Activated CD8-positive, alpha-beta memory T cell treated with anti-CD3 and anti-CD28 coated beads, Interleukin-2, amount 50 U/mL, for 4 hours (primary cell): ENCODE results near the gene CELF2.

Source experiments
- DNase-seq: peaks from one replicate; pipeline ENCODE4 v3.0.0-alpha.2; 2020

CELF2 gene

DNA sequence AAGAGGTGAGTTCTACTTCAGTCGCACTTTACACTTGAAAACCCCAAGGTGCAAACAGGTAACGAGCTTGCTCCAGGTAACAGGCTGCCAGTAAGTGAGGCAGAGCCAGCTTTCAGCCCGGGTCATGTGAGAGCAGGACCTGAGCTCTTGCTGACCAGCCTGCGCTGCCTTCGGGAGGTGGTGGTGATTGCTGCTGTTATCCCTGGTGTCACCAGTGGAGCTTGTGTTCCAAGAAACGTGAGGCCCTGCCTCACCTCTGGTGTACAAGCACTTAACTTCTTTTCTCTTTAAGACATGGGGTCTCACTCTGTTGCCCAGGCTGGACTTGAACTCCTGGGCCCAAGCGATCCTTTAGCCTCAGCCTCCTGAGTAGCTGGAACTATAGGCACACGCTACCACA, 265.0 kb downstream of the CELF2 start:
- DNase-seq: no peak

- no peak for DNase-seq
Measured at GRCh38 chr10:11284291-11285085, 266.8 kb downstream of the CELF2 start.

- no peak for DNase-seq
Measured at GRCh38 chr10:11285171-11285570, 267.5 kb downstream of the CELF2 start.

- DNase-seq: no peak
Measured at GRCh38 chr10:11286261-11286852, 268.7 kb downstream of the CELF2 start.

GRCh38 chr10:11288302-11288701, 270.6 kb downstream of the CELF2 start:
- no peak for DNase-seq

GRCh38 chr10:11290156-11290890, 272.7 kb downstream of the CELF2 start:
- DNase-seq: no peak

DNA sequence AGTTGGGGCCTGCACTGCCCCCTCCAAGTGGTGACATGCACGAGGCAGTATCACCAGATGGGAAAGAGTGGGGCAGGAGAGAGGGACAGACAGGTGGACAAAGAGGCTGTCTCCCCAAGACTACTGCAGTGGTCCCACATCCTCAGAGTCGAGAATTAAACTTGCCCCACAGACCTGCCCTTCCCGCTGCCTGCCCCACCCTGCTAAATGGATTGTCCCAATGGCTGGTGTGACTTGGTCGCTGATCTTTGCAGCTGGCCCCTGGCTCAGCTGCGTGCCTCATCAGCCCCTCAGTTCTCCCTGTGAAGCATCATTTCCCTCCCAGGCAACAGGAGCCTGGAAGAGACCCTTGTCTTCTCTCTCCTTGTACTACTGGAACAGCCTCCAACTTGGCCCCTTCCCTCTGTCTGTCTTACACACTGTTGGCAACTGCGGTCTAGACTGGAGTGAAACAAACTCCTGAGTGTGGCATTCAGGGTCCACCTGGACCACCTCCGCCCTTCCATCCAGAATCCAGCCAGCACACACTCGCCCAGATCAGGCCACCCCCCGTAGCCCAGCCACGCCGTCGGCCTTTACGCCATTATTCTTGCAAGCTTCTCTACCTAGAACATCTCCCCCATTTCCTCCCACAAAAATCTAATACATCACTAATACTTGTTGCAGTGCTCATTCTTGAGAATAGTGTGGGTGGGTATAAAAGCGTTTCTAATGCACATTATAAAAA, 275.1 kb downstream of the CELF2 start:
- no peak for DNase-seq

DNA sequence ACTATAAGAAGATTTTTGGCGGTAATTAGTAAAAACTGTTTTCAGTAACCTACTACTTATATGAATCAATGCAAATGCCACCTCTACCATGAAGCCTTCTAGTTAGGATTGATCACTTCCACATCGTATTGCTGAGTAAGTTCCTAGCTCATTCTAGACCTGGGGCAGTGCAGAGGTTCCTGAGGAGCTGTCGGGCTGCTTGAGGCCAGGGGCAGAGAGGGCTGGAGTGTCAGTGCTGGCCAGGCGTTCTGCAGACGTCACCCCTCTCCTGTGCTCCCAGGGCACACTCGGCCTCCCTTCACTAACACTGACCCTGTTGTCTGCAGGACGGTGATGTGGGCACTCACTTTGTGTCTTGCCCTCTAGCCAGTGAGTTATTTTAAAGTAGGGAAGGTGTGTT, 275.7 kb downstream of the CELF2 start:
- no peak for DNase-seq

DNA sequence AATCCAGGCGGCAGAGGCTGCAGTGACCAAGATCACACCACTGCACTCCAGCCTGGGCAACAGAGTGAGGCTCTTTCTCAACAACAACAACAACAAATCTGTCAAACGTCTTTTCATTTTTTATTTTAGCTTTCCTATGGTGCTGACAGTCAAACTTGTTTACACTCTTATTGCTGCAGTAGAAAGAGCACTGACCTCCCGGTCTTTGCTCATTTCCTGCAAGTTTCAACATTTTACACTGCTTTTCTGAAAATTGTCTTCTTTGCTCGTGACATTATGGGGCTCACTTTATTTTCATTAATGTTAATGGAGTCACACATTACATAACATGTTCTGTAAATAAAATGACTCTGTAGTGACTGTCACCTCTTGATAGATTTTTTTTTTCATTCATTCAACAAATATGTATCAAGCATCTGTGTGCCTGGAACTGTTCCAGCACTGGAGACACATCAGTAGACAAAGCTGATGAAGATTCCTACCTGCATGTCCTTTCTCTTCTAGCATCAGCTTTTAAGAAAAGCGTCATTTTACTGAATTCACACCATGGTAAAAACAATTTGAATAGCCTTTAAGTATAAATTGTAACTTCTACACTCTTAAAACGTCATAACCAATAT, 277.3 kb downstream of the CELF2 start:
- no peak for DNase-seq

DNA sequence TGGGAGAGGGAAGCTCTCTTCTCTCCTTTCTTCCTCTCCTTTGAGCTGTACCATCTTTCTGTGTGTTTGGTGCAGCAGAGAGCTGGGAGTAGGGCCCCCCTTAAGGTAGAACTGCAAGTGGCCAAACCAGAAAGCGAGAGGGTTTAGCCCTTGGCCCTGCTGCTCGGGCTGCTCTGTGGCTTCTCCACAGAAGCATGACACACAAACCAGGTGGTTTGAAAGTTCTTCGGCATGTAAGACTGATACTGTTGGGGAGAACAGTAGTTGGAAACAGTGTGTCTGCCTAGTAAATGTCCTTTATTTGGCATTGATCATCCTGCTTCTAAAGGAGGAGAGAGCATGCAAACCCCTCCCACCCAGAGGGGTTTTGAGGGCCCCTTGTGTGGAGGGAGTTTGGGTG, 277.8 kb downstream of the CELF2 start:
- DNase-seq: no peak

DNA sequence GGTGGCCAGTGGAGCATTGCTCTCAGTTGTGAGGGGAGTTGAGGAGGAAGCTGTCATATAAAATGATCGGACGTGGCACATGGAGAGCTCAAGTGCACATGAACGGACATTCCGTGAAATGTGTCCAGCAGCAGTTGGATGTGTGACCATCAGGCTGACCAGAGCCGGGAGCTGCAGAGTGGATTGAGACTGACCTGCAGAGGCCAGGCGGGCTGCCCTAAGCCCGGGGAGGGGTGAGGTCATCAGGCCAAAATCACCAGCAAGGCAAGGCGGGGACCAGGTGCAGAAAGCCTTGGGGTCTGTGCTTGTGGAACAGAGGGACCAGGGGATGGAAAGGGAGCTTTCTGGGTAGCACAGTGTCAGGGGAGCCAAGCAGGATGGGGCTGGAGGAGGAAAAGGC, 279.5 kb downstream of the CELF2 start:
- DNase-seq: no peak

- DNase-seq: no peak
Measured at GRCh38 chr10:11298116-11298515, 280.4 kb downstream of the CELF2 start.

DNA sequence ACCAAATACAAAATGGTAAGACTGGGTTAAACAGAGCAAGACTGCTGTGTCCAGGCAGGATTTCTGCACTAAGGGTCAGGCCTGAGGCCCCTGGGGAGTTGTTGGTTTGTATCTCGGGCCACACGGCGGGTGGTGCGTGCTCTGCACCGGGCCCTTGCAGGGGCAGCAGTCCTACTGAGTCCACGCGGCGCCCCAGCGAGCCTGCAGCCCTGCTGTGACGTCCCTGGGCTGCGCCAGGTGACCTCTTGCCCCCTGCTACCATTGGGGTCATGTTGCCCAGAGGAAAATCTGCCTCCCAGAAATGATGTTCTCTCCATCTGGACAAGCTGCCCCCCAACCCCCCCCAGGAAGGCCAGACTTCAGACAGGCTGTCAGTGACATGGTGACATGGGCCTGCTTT, 281.5 kb downstream of the CELF2 start:
- no peak for DNase-seq

GRCh38 chr10:11300026-11300425, 282.4 kb downstream of the CELF2 start:
- no peak for DNase-seq

GRCh38 chr10:11300563-11300962, 282.9 kb downstream of the CELF2 start:
- DNase-seq: no peak

DNA sequence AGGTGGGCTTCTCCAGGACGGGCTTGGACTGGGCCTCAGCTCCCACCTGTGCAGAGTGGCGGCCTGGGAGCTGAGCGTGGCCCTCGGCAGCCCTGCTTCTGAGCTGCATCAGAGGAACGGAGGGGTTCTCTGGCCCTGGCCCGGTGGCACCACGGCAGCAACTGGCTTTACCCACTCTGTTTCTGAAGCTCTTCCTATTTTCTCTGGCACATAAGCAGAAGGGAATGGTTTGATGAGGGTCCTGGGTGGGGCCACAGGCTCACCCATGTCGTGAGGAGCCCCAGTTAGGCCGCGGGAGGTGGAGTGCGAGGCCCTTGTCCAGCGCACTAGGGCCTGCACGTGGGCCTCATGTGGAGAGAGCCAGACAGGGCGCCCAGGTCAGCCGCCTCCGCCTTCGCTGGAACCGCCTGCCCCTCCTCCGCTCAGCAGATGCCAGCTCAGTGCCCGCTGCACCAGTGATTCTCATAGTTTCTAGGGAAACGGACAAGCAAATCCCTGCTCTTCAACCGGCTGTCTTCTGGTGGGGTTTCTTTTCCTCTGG, 284.0 kb downstream of the CELF2 start:
- DNase-seq: no peak

DNA sequence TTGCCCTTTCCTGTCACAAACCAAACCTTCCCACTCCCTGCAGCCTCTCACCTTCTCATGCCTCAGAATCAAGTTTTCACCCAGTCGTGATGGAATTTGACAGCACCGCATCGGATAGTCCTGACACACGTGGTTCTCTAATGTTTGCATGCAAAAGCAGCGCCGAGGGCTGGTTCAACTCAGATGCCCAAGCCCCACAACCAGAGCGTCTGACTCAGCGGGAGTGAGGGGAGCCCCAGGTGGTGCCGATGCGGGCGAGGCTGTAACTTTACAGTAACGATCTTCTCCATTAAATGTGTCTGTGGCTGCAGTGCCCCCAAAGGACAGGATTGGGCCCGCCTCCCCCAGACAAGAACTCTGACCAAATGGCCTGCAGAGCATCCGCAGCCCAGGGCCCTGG, 284.5 kb downstream of the CELF2 start:
- no peak for DNase-seq

GRCh38 chr10:11303361-11304170, 285.9 kb downstream of the CELF2 start:
- DNase-seq: no peak

GRCh38 chr10:11304906-11305585, 287.4 kb downstream of the CELF2 start:
- DNase-seq: no peak

GRCh38 chr10:11305825-11306593, 288.3 kb downstream of the CELF2 start:
- no peak for DNase-seq
